OCI-LY3 (cell line): ENCODE results near the gene MTCL1.

Experiments
- H2AFZ ChIP-seq: fragments of 200-600, 300-600 bp; shearing (Covaris generic); 2 replicates; pipeline ENCODE4 v1.6.0; 2014; ENCODE audit warnings: antibody characterized with exemption, low read depth, low read length
- H3K27ac ChIP-seq: fragments of 200-600, 300-600 bp; sonication (generic); 2 replicates; pipeline ENCODE4 v1.5.1; 2014; ENCODE audit warnings: mild to moderate bottlenecking, low read length, moderate library complexity, mixed read lengths
- H3K27me3 ChIP-seq: fragments of 200-600, 300-600 bp; sonication (generic); 2 replicates; pipeline ENCODE4 v1.6.1; 2014; ENCODE audit warnings: low read depth, low read length, mixed read lengths
- H3K36me3 ChIP-seq: fragments of 200-600, 300-600 bp; sonication (generic); replicated peaks from 2 replicates; pipeline ENCODE3; 2014; ENCODE audit warnings: low read depth, low read length, mixed read lengths
- H3K4me1 ChIP-seq: fragments of 300-600, 200-600 bp; sonication (generic); 2 replicates; pipeline ENCODE4 v1.6.1; 2014; ENCODE audit warnings: low read length, mixed read lengths
- H3K4me2 ChIP-seq: fragments of 200-600, 300-600 bp; sonication (generic); 2 replicates; pipeline ENCODE4 v1.6.1; 2014; ENCODE audit warnings: low read length, mixed read lengths
- H3K4me3 ChIP-seq: fragments of 300-600, 200-600 bp; sonication (generic); 2 replicates; pipeline ENCODE4 v1.5.1; 2014; ENCODE audit warnings: antibody characterized with exemption, mild to moderate bottlenecking, low read length, moderate library complexity
- H3K79me2 ChIP-seq: fragments of 300-600, 200-600 bp; shearing (Covaris generic); 2 replicates; pipeline ENCODE4 v1.6.1; 2014; ENCODE audit warnings: mild to moderate bottlenecking, low read length, mixed read lengths
- H3K9ac ChIP-seq: fragments of 300-600, 200-600 bp; shearing (Covaris generic); 2 replicates; pipeline ENCODE4 v1.6.0; 2014; ENCODE audit warnings: mild to moderate bottlenecking, low read length, moderate library complexity
- H3K9me3 ChIP-seq: fragments of 200-600, 300-600 bp; shearing (Covaris generic); 2 replicates; pipeline ENCODE4 v1.6.1; 2014; ENCODE audit warnings: low read length, mixed read lengths; ENCODE audit not compliant: insufficient read depth
- H4K20me1 ChIP-seq: fragments of 200-600, 300-600 bp; sonication (generic); 2 replicates; pipeline ENCODE4 v1.6.1; 2016; ENCODE audit warnings: low read length, mixed read lengths; ENCODE audit not compliant: insufficient read depth
- CTCF ChIP-seq: fragments of 200-600, 300-600 bp; sonication (generic); IDR thresholded peaks from 2 replicates; pipeline ENCODE4 v1.5.1; 2014; ENCODE audit warnings: antibody characterized with exemption, low read length, low read depth
- EZH2phosphoT487 ChIP-seq: fragments of 200-600 bp; shearing (Covaris generic); IDR thresholded peaks from 2 replicates; pipeline ENCODE4 v1.6.1; 2018; ENCODE audit warnings: antibody characterized with exemption, mixed run types, low read depth

The MTCL1 gene

DNA sequence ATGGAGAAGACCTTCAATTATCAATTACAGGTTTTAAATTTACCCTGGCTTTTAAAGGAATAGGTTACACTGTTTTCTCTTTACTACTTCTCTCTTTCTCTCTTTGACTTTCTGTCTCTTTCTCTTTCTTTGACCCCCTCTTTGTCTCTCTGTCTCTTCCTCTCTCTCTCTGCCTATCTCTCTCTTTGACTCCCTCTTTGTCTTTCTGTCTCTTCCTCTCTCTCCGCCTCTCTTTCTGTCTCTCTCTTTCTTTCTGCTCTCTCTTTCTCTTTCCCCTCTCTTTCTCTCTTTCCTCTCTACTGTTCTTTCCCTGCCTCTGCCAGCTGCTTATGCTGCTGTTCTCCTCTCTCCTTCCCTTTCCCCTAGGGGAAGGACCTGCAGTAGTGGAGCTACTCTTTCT is 175.7 kb downstream of the MTCL1 start:
- Histone ChIP-seq H3K79me2 (no peaks in the 10 kb centered on the region), H3K9me3 (no peaks in the 10 kb centered on the region), H3K4me1 (peaks cover 14% of the 10 kb centered on the region), H3K4me3 (no peak overlapping the region), H3K27ac (no peak overlapping the region), H4K20me1 (no peaks in the 10 kb centered on the region), H3K27me3 (no peaks in the 10 kb centered on the region), H3K9ac (no peak overlapping the region), H2AFZ (no peak overlapping the region), H3K4me2 (no peak overlapping the region), H3K36me3 (no peaks in the 10 kb centered on the region)
- no peak for TF ChIP-seq CTCF
- no peak for TF ChIP-seq EZH2phosphoT487
